GM18505 (cell line): Measurements from ENCODE around the gene ELAC2.

ENCODE experiments used
- ATAC-seq: cut with Tn5 transposase; IDR thresholded peaks from one replicate; pipeline ENCODE4 v1.9.1; 2021; ENCODE audit not compliant: unreplicated experiment
- POLR2A ChIP-seq: IDR thresholded peaks from 4 replicates; pipeline ENCODE4 v1.6.1; 2011; ENCODE audit warnings: borderline replicate concordance; ENCODE audit not compliant: insufficient read depth, insufficient read length; ENCODE audit errors: extremely low read depth

ELAC2 gene

GRCh38 chr17:13029340-13029739 is 11.5 kb upstream of the ELAC2 start:
- TF ChIP-seq POLR2A, result no peak
- ATAC-seq, result no peak

DNA sequence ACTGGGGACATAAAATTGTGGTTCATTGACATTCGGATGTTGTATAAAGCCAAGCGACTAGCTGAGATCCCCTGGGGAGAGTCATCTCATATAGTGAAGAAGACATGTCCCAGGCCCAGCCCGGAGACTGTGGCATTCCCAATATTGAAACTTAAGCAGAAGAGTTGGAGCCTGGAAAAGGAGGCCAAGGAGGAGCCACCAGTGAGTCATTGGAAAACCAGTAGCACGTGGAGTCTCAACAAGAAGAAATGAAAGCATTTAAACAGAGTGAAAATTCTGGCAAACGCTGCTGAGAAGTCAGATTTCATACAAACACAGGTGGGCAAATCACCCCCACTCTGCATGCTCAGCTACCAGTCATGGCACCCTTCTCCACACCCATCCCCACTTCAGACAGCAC is 9.4 kb upstream of the ELAC2 start:
- TF ChIP-seq POLR2A, result no peak
- no peak for ATAC-seq

- TF ChIP-seq POLR2A, result no peak
- ATAC-seq, result no peak
Measured at GRCh38 chr17:13025687-13026086, 7.9 kb upstream of the ELAC2 start.

DNA sequence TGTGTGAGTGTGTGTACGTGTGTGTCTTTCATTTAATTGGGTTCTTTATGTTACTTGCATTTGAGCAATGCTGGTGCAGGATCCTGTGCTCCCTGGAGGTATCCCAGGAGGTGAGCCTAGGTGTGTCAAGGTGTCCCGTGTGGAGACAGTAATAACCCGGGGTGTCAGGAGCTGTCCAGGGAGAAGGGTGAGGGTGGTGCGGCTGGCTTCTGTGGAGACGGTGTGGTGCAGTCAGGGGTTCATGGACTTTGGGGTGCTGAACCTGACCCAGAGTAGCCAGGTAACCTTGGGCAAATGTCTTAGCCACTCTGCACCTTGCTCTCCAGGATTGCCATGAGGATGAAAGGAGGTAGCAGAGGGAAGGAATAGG is 7.4 kb upstream of the ELAC2 start:
- ATAC-seq, result no peak

GRCh38 chr17:13024526-13025257 is 6.9 kb upstream of the ELAC2 start:
- TF ChIP-seq POLR2A, result no peak
- ATAC-seq, result peak; percentile 91

More for the DNA sequence above, 7.4 kb upstream of the ELAC2 start:
- no peak for TF ChIP-seq POLR2A

DNA sequence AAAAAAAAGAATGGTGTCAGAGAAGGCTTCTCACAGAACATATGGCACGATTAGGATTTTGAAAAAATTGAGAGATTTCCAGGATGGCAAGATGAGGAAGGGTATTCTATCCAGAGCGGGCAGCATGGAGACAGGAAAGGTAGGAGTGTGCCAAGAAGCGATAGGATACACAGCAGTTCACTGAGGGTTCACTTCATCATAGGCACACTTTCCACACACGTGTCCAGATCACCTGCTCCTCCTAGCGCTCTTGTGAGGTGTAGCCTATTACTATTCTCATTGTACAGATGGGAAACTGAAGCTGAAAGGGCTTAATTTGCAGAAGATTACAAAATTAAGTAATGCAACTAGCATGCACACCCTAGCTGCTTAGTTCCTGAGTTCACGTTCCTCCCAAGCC is 6.2 kb upstream of the ELAC2 start:
- no peak for TF ChIP-seq POLR2A
- ATAC-seq, result no peak

- peak; percentile 9 for ATAC-seq
- TF ChIP-seq POLR2A, result no peak
Measured at GRCh38 chr17:13016881-13017654, 759 bp downstream of the ELAC2 start.

DNA sequence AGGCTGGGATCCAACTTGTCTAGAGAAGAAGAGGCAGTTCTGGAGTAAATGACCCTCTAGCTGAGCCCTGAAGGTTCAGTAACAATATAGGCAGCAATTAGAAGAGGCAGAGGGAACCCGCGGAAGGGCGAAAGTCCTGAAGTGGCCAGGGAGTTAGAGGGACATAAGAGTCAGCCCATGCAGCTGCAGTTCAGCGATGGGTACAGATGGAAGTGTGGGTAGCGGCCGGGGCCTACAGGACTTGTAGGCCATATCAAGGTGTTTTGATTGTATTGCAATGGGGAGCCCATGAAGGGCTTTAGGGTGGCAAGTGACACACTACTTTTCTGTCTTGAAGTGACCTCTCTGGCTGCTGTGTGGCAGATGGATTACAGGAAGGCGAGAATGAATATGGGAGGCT is 3.0 kb downstream of the ELAC2 start:
- TF ChIP-seq POLR2A, result no peak
- ATAC-seq, result no peak

GRCh38 chr17:13010959-13011358 is 6.9 kb downstream of the ELAC2 start:
- no peak for ATAC-seq
- no peak for TF ChIP-seq POLR2A

GRCh38 chr17:13008461-13008860 is 9.4 kb downstream of the ELAC2 start:
- TF ChIP-seq POLR2A, result no peak
- no peak for ATAC-seq

- no peak for ATAC-seq
- TF ChIP-seq POLR2A, result no peak
Measured at GRCh38 chr17:13005530-13005929, 12.3 kb downstream of the ELAC2 start.

GRCh38 chr17:13004336-13004735 is 13.5 kb downstream of the ELAC2 start:
- ATAC-seq, result no peak
- no peak for TF ChIP-seq POLR2A

- no peak for ATAC-seq
- no peak for TF ChIP-seq POLR2A
Measured at GRCh38 chr17:13003927-13004326, 13.9 kb downstream of the ELAC2 start.

DNA sequence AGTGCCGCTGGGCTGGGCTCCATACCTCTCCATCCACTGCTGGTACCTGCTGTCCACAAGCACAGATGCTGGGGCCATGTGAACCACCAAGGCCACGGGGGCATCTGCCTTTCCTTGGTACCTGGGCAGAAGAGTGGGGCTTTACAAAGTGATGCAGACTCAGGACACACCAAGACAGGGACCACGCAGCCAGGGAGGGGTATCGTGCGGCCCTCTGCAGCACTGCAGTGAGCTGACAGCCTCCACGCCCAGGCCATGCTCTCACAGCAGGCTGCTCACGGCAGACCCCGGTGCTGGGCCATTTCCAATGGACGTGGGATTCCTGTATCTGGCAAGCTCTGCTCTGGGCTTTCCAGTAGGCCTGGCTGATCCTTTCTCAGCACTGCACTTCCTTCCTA is 14.4 kb downstream of the ELAC2 start:
- no peak for ATAC-seq
- no peak for TF ChIP-seq POLR2A

GRCh38 chr17:13002761-13003453 is 14.9 kb downstream of the ELAC2 start:
- TF ChIP-seq POLR2A, result no peak
- no peak for ATAC-seq
